HUES48 (cell line): ENCODE measurements around the gene PLEKHA7.
A peak's percentile ranks its signal among the peaks of the same experiment; 100 is the strongest.

ENCODE experiments used
- H3K27ac ChIP-seq: one replicate; pipeline ENCODE4 v1.7.0; 2013; ENCODE audit warnings: low read depth, low read length, inconsistent platforms
- H3K27me3 ChIP-seq: 2 replicates; pipeline ENCODE4 v1.6.1; 2013; ENCODE audit warnings: mild to moderate bottlenecking, low read length; ENCODE audit not compliant: control insufficient read depth, insufficient read depth
- H3K36me3 ChIP-seq: 2 replicates; pipeline ENCODE4 v1.6.1; 2013; ENCODE audit warnings: low read length; ENCODE audit not compliant: control insufficient read depth, insufficient read depth
- H3K4me1 ChIP-seq: 2 replicates; pipeline ENCODE4 v1.6.1; 2013; ENCODE audit warnings: mild to moderate bottlenecking, low read length; ENCODE audit not compliant: control insufficient read depth, insufficient read depth
- H3K4me3 ChIP-seq: 2 replicates; pipeline ENCODE4 v1.5.1; 2013; ENCODE audit warnings: mild to moderate bottlenecking, low read depth, low read length
- H3K9ac ChIP-seq: 2 replicates; pipeline ENCODE4 v1.6.1; 2013; ENCODE audit warnings: mild to moderate bottlenecking, low read depth, low read length, moderate library complexity
- H3K9me3 ChIP-seq: 2 replicates; pipeline ENCODE4 v1.6.1; 2013; ENCODE audit warnings: low read length; ENCODE audit not compliant: control insufficient read depth, insufficient read depth

PLEKHA7 gene

DNA sequence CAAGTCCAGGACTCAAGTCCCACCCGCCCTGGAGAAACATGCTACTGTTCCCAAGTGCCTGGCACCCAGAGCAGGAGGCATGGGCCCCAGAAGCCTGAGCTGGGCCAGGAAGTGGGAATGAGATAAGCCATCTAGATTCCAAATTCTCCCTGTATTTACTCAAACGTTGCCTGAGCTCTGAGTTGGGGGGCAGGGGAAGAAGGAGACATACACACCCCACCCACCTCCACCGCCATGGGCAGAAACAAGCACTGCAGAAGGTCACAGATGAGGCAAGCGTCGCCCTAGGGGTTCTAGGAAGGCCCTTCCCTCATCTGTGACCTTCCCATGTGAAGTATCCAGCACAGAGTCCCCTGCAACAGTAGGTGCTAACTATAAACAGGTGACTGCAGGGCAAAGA lies 54.0 kb downstream of the PLEKHA7 start:
- Histone ChIP-seq H3K4me1 (peaks cover 39% of the 10 kb centered on the region), H3K36me3 (no peaks in the 10 kb centered on the region), H3K27me3 (no peaks in the 10 kb centered on the region), H3K9me3 (no peaks in the 10 kb centered on the region), H3K27ac (no peak overlapping the region), H3K4me3 (no peak overlapping the region), H3K9ac (no peak overlapping the region)

DNA sequence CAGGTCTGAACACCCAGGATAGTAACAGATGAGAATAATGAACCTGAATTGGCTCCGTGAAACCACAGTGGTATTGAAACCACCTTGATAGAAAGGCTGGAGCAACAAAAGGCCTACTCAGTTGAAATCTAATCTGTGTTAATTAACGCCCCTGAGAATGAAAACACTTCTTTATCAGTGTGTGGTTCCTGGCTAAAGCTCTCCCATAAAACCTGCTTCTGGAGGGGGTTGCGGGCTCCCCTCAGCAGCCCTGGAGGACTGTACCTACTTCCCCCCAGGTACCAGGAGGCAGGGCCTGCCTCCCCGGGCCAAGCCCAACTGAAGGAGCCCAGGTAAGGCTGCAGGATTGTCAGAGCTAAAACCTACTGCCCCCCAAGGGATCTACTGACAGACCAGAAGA lies 54.6 kb downstream of the PLEKHA7 start:
- Histone ChIP-seq H3K36me3 (no peaks in the 10 kb centered on the region), H3K27me3 (no peaks in the 10 kb centered on the region), H3K4me3 (no peak overlapping the region), H3K9me3 (no peaks in the 10 kb centered on the region), H3K9ac (no peak overlapping the region), H3K4me1 (peaks cover 39% of the 10 kb centered on the region), H3K27ac (no peak overlapping the region)

DNA sequence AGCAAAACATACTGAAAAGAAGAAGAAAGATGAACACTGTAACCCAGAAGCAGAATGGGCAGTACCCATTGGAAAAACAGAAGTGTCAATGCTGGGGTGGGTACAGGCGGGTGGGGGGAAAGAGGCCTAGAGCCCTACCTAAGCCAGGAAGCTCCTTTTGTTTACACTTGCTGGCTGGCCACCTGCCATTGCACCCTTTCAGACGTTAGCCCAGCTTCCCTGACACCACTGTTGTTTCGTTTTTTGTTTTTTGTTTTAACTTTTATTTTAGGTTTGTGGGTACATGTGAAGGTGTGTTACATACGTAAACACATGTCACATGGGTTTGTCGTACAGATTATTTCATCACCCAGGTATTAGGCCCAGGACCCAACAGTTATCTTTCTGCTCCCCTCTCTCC lies 55.4 kb downstream of the PLEKHA7 start:
- peak overlapping the region; percentile 39 for H3K27ac ChIP-seq
- H3K9ac ChIP-seq: no peak overlapping the region
- no peaks in the 10 kb centered on the region for H3K36me3 ChIP-seq
- no peaks in the 10 kb centered on the region for H3K9me3 ChIP-seq
- H3K4me3 ChIP-seq: no peak overlapping the region
- peaks cover 39% of the 10 kb centered on the region for H3K4me1 ChIP-seq
- no peaks in the 10 kb centered on the region for H3K27me3 ChIP-seq

DNA sequence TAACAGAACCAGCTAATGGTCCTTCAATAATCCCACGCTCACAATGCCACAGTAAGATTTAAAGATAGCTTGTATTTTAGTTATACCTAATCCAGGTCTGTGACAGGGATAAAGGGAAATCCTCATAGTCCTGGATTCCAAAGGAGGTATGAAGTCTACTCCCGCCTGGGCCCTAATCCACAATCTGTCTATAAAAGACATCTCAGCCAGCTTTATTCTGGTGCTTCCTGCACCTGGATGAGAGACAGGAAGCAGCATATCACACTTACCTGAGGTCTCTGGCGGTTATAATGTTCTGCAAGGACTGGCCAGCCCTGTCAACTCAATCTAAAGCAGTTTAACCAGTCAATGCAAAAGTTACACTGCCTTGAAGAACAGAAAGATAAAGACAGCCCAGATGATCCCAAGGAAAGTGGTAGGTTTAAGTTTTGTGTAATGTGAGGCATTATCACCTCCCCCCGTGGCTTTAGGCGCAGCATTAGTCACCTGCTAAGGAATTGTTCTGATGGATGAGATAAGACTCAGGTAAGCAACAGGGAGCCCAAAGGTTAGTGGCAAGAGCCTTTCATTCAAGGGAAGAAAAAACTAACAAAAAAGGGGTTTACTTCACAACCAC lies 57.6 kb downstream of the PLEKHA7 start:
- no peaks in the 10 kb centered on the region for H3K9me3 ChIP-seq
- H3K4me3 ChIP-seq: no peak overlapping the region; the same call in 1 of the 2 replicates

DNA sequence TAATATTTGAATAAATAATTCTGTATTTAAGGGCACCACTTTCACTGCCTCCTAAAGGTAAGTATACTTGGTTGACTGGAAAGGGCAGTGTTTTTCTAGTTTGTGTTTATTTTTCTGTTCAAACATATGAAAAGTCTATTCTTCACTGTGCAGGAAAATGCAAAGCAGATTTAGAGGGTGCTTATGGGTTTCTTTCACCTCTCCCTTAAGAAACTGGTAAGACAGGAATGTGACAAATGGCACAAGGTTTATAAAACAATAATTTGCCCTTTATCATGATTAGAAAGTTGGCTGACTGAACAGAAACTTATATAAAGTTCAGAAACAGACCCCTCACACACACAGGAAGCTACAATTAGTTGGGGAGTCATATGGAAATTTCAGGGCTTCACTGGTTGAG lies 60.6 kb downstream of the PLEKHA7 start:
- Histone ChIP-seq H3K27ac (no peak overlapping the region), H3K9me3 (no peaks in the 10 kb centered on the region)

More for the DNA sequence above, 57.6 kb downstream of the PLEKHA7 start:
- Histone ChIP-seq H3K4me1 (peaks cover 35% of the 10 kb centered on the region), H3K9ac (no peak overlapping the region; the same call in 1 of the 2 replicates), H3K27ac (peak overlapping the region; percentile 82), H3K27me3 (no peaks in the 10 kb centered on the region), H3K36me3 (no peaks in the 10 kb centered on the region)

DNA sequence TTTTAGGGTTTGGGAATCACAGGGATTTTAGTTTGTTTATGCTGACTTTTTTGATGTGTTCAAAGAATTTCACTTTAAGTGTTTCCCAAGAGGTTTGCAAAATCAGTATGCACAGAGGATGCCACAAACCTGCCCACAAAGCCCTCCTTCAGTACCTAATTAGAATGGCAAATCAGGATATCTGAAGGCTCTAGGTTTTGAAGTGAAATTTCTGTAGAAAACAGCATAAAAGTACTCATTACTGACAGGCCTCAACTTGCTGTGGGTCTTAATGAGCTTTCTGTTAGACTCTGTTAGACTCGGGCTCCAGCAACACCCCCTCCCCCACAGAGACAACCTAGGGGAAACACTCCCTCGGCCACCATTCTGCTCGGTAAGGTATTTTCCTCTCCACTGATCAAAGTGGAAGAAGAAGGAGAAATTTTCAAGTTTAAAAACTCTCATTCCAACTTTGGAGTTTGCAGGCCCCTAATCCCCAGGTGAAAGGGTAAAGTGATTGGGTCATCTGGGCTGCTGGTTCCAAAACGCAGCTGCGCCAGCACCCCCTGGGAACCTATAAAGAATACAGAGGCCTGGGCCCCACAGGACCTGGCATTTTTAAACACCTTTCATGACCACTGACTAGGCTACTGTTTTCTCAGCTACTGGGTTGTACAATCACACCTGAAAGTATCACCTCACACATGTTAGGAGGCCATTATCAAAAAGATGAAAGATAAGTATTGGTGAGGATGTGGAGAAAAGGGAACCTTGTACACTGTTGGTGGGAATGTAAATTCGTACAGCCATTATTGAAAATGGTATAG lies 67.5 kb downstream of the PLEKHA7 start:
- Histone ChIP-seq H3K4me3 (no peak overlapping the region), H3K27ac (no peak overlapping the region), H3K27me3 (no peaks in the 10 kb centered on the region), H3K9ac (no peak overlapping the region), H3K9me3 (no peaks in the 10 kb centered on the region), H3K4me1 (peaks cover 26% of the 10 kb centered on the region), H3K36me3 (no peaks in the 10 kb centered on the region)

More for the DNA sequence above, 60.6 kb downstream of the PLEKHA7 start:
- Histone ChIP-seq H3K27me3 (no peaks in the 10 kb centered on the region), H3K4me3 (no peak overlapping the region), H3K9ac (no peak overlapping the region), H3K36me3 (no peaks in the 10 kb centered on the region), H3K4me1 (peaks cover 24% of the 10 kb centered on the region)

DNA sequence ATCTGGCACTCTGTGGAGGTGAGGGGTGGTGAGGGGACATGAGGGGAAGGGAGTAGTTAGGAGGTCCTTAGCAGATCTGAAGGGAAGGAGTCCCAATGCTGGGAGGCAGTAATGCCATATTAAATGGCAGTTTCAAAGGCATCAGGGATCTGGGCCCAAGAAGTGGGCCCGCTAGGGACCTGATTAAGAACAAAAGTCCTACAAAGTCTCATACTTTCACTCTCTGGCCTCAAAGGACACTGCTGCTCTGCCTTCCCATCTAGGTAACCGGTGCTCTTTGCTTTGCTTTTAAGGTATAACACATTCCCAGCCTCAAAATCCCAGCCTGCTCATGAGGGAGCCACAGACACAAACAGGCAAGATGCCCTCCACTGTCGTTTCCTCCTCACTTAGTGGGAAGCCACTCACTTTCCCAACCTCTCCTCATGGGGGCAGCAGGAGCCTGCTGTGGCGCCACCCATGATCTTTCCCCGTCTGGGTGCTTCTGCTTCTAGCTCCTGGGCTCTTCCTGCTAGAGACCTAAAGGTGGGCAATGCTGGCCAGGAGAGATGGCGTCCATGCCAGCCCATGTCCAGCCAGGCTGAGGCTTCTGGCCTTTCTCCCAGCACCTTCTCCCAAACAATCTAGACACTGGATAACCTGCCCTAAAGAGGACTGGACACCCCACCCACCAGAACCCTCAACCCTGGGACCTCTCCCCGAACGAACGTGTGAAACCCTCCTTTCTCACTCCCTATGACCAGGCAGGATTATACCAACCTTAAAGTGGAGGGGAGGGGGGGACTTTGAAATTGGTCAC lies 68.3 kb downstream of the PLEKHA7 start:
- Histone ChIP-seq H3K9ac (no peak overlapping the region), H3K4me1 (peaks cover 26% of the 10 kb centered on the region), H3K36me3 (no peaks in the 10 kb centered on the region), H3K27ac (no peak overlapping the region), H3K4me3 (no peak overlapping the region), H3K27me3 (no peaks in the 10 kb centered on the region), H3K9me3 (no peaks in the 10 kb centered on the region)

DNA sequence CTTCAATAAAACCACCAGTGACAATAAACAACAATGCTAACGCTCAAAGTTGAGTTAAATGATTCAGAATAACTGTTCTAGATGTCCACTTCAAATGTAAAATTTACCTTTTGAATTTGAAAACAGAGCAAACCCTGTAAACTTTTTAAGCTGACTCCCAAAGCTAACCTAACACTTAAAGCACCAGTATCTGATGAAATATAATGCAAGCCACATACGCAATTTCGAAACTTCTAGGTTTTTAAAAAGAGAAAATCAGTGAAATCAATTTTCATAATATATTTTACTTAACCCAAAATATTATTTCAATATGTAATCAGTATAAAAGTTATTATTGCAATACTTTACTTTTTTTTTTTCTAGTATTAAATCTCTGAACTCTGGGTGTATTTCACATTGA lies 71.3 kb downstream of the PLEKHA7 start:
- no peaks in the 10 kb centered on the region for H3K9me3 ChIP-seq
- H3K9ac ChIP-seq: no peak overlapping the region
- no peak overlapping the region for H3K27ac ChIP-seq
- no peak overlapping the region for H3K4me3 ChIP-seq
- H3K27me3 ChIP-seq: no peaks in the 10 kb centered on the region
- H3K4me1 ChIP-seq: peaks cover 20% of the 10 kb centered on the region
- H3K36me3 ChIP-seq: no peaks in the 10 kb centered on the region

DNA sequence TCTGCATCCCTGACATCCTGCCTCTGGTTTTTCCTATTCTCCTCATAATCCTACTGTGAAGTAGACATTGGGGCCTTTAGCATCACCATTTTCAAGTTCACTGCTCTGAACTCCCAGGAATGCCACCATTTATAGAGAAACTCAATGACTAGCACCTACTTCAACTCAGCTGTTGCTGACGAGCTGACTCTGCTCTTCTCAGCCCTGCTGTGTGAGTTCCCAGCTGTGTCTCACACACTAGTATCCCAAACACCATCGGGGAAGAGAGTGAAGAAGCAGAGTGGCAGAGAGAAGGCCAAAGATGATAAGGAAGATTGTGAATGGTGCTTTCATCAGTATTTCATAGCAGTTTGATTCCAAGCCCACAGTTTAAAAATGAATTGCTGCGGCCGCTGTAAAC lies 71.9 kb downstream of the PLEKHA7 start:
- no peak overlapping the region for H3K9ac ChIP-seq
- no peak overlapping the region for H3K27ac ChIP-seq
- H3K36me3 ChIP-seq: no peaks in the 10 kb centered on the region

DNA sequence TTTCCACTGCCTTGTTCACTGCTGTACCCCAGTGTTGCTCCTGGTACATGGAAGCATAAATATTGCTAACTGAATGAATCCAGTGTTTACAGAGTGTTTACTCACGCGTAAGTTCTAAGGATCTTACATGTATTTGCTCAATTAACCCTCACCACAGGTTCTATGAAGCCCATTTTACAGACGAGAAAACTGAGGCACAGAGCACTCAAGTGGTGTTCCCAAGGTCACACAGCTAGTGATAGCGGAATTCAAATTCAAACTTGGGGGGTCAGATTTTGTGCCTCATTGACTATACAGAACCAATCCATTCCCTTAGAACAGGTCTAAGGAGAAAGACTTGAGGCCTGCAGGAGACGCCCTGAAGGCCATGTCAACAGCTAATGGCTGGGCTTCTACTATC lies 72.3 kb downstream of the PLEKHA7 start:
- H3K4me1 ChIP-seq: peaks cover 19% of the 10 kb centered on the region
- no peaks in the 10 kb centered on the region for H3K9me3 ChIP-seq
- H3K27me3 ChIP-seq: no peaks in the 10 kb centered on the region
- H3K4me3 ChIP-seq: no peak overlapping the region
- no peak overlapping the region for H3K27ac ChIP-seq
- no peak overlapping the region for H3K9ac ChIP-seq
- no peaks in the 10 kb centered on the region for H3K36me3 ChIP-seq

More for the DNA sequence above, 71.9 kb downstream of the PLEKHA7 start:
- H3K4me1 ChIP-seq: peaks cover 20% of the 10 kb centered on the region
- no peaks in the 10 kb centered on the region for H3K27me3 ChIP-seq
- H3K4me3 ChIP-seq: no peak overlapping the region
- no peaks in the 10 kb centered on the region for H3K9me3 ChIP-seq

DNA sequence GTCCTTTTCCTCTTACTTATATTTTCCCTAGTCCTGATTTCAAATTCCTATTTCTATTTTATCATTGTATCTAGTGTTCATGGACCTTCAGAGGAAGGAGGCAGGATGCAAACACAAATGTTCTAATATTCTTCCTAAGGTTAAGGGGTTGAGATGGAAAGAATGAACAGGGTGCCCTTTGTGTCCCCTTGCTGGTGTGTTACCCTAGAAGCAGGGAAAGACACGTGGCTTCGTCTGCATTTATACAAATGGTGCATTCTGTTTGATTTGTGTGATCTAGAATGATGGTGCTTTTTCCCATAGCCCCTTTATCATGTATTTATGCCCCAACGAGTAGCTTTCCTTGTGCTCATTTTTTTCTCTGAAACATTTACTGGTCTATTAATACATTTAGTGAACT lies 76.2 kb downstream of the PLEKHA7 start:
- Histone ChIP-seq H3K9ac (no peak overlapping the region), H3K9me3 (no peaks in the 10 kb centered on the region), H3K4me1 (peaks cover 7% of the 10 kb centered on the region; the same call in 1 of the 2 replicates), H3K4me3 (no peak overlapping the region), H3K27me3 (no peaks in the 10 kb centered on the region), H3K27ac (no peak overlapping the region), H3K36me3 (no peaks in the 10 kb centered on the region)
